Fibroblast of skin of left quadriceps (primary cell): ENCODE measurements around the gene NUDT1.

Source experiments
- DNase-seq, 2 experiments: peaks; one replicate each; pipeline ENCODE4 v3.0.0-alpha.2; 2013; ENCODE audit warnings: low read depth in 2 of 2

Gene NUDT1

GRCh38 chr7:2248984-2249694 is 7.1 kb downstream of the NUDT1 start:
- DNase-seq: peak; percentile 85 to 87

- DNase-seq: no peak
Measured at GRCh38 chr7:2249744-2250323, 7.8 kb downstream of the NUDT1 start.

GRCh38 chr7:2251381-2251780 is 9.4 kb downstream of the NUDT1 start:
- DNase-seq: no peak

- DNase-seq: no peak
Measured at GRCh38 chr7:2251841-2252771, 10.1 kb downstream of the NUDT1 start.

GRCh38 chr7:2253021-2253420 is 11.0 kb downstream of the NUDT1 start:
- no peak for DNase-seq

DNA sequence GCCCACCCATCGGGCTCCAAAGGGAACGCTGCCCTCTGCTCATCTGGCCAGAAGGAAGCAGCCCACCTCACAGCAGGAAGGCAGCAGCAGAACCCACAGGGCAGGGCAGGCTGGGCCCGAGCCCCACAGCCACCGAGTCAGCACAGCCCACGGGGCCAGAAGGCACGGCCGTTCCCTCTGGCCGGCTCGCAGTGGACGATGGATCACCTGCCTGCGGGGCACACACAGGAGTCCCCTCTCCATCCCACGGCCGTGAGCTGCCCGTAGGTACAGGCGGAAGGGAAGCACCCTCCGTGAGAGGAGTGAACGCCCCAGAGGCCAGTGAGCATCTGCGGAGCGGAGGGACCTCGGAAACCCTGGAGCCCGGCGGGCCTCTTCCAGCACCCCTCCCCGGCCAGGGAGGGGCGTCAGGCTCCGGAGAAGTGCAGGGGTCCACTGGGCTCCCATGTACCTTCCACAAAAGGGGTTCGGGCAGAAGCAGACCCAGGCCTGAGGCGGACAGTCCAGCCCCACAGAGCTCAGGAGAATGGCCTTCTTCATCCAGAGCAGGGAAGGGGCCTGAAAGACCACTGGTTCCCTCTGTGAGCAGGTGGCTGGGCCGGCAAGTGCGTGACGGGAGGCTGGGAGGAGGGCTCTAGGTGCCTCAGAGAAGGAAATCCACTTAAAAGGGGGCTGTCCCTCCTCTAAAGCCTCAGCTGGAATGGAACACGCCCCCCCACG is 11.7 kb downstream of the NUDT1 start:
- no peak for DNase-seq

DNA sequence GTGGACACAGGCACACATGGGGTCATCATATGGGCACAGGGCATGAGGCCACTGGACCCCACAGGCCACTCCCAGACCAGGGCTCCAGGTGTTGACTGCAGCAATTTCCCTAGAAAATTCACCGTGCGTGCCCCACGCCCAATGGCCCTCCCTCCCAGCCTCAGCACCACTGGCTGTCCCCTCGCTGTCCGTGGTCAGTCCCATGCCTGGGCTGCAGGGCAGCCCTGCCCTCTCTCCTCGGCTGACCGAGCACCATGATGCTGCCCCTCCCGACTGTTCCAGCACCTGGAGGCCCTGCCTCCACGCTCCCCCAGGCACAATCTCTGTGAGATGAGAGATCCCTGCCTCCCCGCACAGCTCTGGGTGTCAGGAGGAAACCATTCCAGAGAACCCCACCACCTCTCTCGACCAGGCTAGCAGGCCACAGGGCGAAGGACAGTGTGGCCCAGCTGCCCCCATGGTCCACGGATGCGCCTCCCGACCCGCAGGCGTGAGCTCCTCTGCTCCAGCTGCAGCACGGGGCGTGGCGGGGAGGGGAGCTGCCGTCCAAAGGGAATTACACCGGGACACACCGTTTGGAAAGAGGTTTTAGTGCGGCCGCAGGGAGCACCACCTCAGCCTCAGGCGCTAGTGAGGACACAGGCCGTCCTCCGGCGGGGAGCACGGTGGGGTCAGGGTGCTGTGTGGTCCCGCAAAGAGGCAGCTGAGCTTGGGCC is 12.6 kb downstream of the NUDT1 start:
- DNase-seq: no peak

DNA sequence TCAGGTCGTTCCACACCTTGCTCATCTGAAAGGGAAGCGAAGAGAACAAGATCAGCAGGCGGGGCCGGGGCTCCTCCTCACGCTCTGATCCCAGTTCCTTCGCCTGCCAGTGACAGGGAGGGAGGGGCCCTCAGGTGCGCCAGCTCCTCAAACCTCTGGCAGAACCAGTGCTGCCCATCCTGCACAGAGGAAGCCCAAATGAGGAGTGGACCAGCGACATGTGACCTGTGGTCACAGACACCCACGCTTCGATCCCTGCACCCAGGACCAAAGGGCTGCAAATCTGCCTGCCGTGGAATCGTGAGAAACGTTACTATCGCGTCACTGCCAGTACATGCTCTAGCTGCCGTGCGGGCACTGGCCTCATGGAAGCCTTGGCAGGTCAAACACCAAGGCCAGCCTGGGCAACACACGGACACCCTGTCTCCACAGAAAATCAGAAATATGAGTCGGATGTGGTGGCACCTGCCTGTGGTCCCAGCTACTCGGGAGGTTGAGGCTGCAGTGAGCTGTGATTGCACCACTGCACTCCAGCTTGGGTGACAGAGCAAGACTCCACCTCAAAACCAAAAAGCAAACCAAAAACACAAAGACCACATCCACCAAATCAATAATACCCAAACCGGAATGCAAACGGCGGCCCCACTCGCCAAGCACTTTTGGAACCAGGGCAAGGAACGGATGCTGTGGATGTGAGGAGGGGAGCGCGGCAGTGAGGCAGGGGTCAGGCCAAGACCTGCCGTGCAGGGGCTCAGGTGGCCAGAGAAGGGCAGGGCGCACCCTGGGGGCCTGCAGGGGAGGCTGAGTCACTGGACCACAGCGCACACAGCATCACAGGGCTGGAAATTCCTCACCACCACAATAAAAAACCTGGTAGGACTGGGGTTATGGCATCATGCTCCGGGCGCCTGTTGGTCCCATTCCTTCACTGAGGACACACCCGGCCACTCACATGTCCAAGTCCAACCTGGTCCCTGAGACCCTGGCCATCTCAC is 13.4 kb downstream of the NUDT1 start:
- no peak for DNase-seq

DNA sequence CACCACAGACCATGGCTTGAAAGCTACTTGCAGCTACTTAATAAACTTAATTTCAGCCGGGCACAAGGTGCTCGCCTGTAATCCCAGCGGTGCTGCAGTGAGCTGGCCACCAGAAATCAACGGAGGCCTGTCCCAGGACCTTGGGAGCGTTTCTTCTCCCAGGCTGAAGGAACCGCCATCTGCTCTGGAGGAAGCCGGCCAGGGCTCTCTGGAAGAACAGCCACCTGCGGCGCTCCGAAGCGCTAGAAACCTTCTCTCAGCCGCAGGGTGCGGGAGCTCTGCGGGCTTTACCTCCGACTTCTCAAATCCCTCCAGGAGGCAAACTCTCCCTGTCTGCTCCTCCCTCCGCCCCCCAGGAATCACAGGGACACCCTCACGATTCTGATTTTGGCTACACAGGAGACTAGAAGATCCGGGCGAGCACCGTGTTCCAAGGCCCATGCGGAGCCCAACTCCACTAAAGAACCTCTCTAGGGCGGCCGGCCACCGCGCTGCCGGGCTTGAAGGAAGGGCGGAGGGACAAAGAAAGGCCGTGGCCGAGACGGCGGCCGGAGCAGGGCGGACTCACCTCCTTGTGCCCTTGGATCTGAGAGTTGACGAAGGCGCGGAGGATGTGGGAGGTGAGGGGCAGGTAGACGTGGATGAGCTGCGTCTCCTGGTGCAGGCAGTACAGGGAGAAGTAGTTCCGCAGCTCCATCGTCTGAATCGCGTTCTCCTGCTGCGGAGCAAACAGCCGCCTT is 14.4 kb downstream of the NUDT1 start:
- DNase-seq: no peak

- no peak for DNase-seq
Measured at GRCh38 chr7:2257046-2257551, 15.1 kb downstream of the NUDT1 start.

GRCh38 chr7:2257651-2258050 is 15.6 kb downstream of the NUDT1 start:
- no peak for DNase-seq

DNA sequence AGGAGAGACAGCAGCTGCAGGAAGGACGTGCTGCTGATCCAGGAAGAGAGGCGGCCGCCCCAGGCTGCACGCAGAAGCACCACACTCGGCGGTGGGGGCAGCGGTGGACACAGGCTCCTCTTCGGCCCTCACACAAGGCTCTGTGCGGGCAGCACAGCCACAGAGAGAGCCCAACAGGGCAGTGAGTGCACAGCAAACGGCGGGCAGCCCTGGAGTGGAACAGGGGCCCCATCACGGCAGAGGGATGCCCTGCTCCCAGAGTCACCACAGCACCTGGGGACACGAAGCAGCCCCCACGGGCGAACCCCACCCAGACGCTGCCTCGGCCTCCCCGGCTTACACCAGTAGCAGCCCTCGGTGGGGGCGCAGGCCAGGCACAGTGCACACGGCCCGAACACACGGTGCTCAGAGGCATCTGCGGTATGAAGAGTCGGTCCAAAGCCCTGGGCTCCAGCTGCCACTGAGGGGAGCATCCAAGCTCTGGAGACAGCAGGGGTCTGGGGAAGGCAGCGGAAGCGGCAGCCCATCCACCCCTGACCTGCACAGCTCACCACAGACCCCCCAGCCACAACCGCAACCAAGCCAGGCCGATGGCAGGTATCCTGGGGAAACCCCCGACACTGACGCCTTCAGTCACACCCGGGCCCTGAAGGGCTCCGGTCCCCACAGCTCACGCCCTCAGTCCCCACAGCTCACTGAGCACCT is 16.8 kb downstream of the NUDT1 start:
- no peak for DNase-seq

DNA sequence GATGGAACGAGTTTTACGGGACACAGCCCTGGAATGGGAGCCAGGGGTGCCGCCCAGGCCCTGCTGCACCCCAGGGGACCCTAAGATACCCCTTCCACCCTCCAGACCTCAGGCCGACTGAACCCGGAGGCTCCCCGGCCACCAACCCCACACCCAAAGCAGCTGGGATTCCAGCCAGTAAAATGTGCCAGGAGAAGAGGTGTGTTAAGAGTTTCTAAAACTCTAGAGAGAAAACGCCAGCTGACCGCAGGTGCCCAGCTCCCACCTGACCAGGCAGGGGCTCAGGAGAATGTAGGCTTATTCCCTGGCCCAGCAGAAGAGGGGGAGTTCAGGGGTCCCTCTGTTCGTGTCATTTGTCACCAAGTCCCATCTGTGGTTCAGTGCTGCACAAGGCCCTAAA is 17.5 kb downstream of the NUDT1 start:
- DNase-seq: no peak

DNA sequence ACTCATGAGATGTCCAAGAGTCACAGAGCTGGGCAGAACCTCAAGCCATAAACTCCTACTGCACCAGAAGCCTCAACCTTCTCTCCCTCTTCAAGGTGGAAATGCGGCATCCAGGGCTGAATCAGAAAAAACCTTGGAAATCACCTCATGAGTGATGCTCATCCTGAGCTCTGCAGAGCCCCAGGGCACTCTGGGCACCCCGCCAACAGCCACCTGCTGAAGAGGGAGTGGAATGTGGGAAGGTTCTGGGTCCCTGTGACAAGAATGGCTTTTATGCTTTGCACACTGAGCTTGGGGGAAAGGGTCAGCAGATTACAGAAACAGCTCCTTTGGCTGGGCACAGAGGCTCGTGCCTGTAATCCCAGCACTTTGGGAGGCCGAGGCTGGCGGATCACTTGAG is 18.8 kb downstream of the NUDT1 start:
- no peak for DNase-seq

DNA sequence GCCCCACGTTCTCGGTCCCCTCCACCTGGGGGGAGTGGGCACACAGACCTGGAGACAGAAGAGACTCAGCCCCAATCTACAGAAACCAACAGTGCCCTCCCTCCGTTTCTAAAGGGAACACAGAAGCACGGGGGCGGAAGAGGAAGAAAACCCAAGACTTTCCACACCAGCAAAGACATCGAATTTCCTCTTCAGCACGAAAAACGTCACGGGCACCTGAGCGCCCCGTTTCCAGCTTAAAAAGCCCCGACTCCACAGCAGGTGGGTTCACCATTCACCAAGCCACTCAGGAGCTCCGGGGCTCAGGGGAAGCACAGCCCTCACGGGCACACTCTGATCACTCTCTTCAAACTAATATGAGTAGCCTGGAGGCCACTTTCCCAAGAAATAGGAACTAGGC is 19.6 kb downstream of the NUDT1 start:
- no peak for DNase-seq

DNA sequence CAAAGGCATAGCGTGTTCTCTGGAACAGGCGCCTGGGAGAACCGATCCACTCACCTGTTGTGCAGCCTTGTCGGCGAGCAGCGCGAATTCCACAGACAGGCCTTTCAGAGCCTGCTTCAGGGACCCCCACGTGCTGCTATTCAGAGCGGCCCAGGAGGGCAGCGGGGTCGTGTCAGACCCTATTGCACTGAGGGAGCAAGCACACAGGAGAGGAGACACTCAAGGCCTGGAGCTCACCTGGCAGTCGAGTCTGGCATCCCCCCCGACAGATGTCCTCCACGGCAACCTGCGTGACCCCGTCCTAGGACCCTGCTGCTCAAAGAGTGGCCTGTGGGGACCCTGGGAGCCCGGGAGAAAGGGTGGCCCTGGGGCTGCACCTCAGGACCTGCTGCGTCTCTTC is 21.1 kb downstream of the NUDT1 start:
- DNase-seq: no peak

DNA sequence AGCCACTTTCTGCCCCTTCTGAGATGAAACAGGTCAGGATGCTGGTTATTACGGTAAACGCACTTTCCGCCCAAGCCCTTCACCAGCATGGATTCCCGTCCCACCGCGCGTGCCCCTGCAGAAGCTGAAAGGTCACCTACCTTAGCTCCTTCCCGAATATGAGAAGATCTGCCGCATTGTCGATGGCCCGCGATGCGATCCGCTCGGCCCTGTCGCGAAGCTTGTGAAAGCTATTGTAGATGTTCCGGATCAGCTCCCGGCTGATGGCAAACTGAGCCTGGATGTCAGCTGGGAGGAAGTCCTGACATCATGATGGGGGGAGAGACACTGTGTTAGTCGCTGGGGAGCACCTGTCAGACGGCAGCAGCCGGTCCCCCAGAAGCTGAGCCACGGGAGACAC is 22.1 kb downstream of the NUDT1 start:
- no peak for DNase-seq

- no peak for DNase-seq
Measured at GRCh38 chr7:2266911-2267310, 24.9 kb downstream of the NUDT1 start.
